ENCODE results near the gene DBN1.
A peak's percentile ranks its signal among the peaks of the same experiment; 100 is the strongest.

Gene DBN1

GRCh38 chr5:177472460-177473442, 683 bp downstream of the DBN1 start:
- DNase-seq: peak; percentile 73

- DNase-seq: no peak
Observed at GRCh38 chr5:177471610-177472356, 1.7 kb downstream of the DBN1 start.

GRCh38 chr5:177470759-177471536, 2.5 kb downstream of the DBN1 start:
- no peak for DNase-seq

- DNase-seq: no peak
Observed at GRCh38 chr5:177469750-177470525, 3.5 kb downstream of the DBN1 start.

GRCh38 chr5:177468685-177469628, 4.5 kb downstream of the DBN1 start:
- no peak for DNase-seq

GRCh38 chr5:177468329-177468684, 5.1 kb downstream of the DBN1 start:
- no peak for DNase-seq

- DNase-seq: no peak
Observed at GRCh38 chr5:177467436-177467835, 6.0 kb downstream of the DBN1 start.

- DNase-seq: no peak
Observed at GRCh38 chr5:177466861-177467260, 6.6 kb downstream of the DBN1 start.

GRCh38 chr5:177465044-177465443, 8.4 kb downstream of the DBN1 start:
- DNase-seq: no peak

GRCh38 chr5:177462021-177462670, 11.3 kb downstream of the DBN1 start:
- no peak for DNase-seq

GRCh38 chr5:177459819-177460628, 13.4 kb downstream of the DBN1 start:
- no peak for DNase-seq

- DNase-seq: no peak
Observed at GRCh38 chr5:177459357-177459756, 14.1 kb downstream of the DBN1 start.

- DNase-seq: no peak
Observed at GRCh38 chr5:177458912-177459350, 14.5 kb downstream of the DBN1 start.

- DNase-seq: no peak
Observed at GRCh38 chr5:177457852-177458681, 15.4 kb downstream of the DBN1 start.

- peak; percentile 73 for DNase-seq
Observed at GRCh38 chr5:177456976-177457851, 16.2 kb downstream of the DBN1 start.

- DNase-seq: no peak
Observed at GRCh38 chr5:177456591-177456964, 16.9 kb downstream of the DBN1 start.

Measured in stimulated activated CD4-positive, alpha-beta T cell treated with anti-CD3 and anti-CD28 coated beads, Interleukin-15, amount 100 ng/mL, for 24 hours (primary cell).